Hematopoietic multipotent progenitor cell treated with erythropoietin and hydrocortisone succinate and interleukin-3 and kit ligand, for 4 days (in vitro differentiated cells): ENCODE results near the gene SLC22A4.

Experiments
- DNase-seq: peaks from one replicate; pipeline ENCODE4 v3.0.0-alpha.2; 2015

The SLC22A4 gene

GRCh38 chr5:132262882-132263547, 31.2 kb upstream of the SLC22A4 start:
- DNase-seq: no peak

GRCh38 chr5:132263548-132264261, 30.5 kb upstream of the SLC22A4 start:
- no peak for DNase-seq

- DNase-seq: no peak
Measured at GRCh38 chr5:132264546-132265335, 29.5 kb upstream of the SLC22A4 start.

GRCh38 chr5:132265336-132266030, 28.7 kb upstream of the SLC22A4 start:
- no peak for DNase-seq

GRCh38 chr5:132266031-132266835, 28.0 kb upstream of the SLC22A4 start:
- DNase-seq: no peak

- DNase-seq: no peak
Measured at GRCh38 chr5:132266836-132267160, 27.4 kb upstream of the SLC22A4 start.

GRCh38 chr5:132267166-132267739, 26.9 kb upstream of the SLC22A4 start:
- DNase-seq: no peak

- no peak for DNase-seq
Measured at GRCh38 chr5:132267931-132268768, 26.0 kb upstream of the SLC22A4 start.

- no peak for DNase-seq
Measured at GRCh38 chr5:132268769-132269551, 25.2 kb upstream of the SLC22A4 start.

- DNase-seq: no peak
Measured at GRCh38 chr5:132269635-132270334, 24.4 kb upstream of the SLC22A4 start.

GRCh38 chr5:132270335-132270665, 23.9 kb upstream of the SLC22A4 start:
- DNase-seq: no peak

GRCh38 chr5:132270706-132271105, 23.5 kb upstream of the SLC22A4 start:
- DNase-seq: no peak

- DNase-seq: peak; percentile 51
Measured at GRCh38 chr5:132271251-132272246, 22.6 kb upstream of the SLC22A4 start.

GRCh38 chr5:132272311-132273210, 21.6 kb upstream of the SLC22A4 start:
- peak; percentile 83 for DNase-seq

- no peak for DNase-seq
Measured at GRCh38 chr5:132273631-132274030, 20.6 kb upstream of the SLC22A4 start.

- DNase-seq: no peak
Measured at GRCh38 chr5:132274050-132274792, 20.0 kb upstream of the SLC22A4 start.
